ENCODE measurements around the gene MTERF2. TPM values are rescaled to one million over a fixed set of nuclear protein-coding genes. Genes with fewer than 3 reads are reported as not detected.
A peak's percentile ranks its signal among the peaks of the same experiment; 100 is the strongest.

Gene MTERF2
- total RNA-seq, 1 experiment from 2014 or later = 7.8 TPM

- DNase-seq (ENCODE audit: low read depth, low spot score) = no peak
These were observed 900 bp upstream of the MTERF2 start for GRCh38 chr12:106987846-106988245.

More at GRCh38 chr12:106987846-106988245, 900 bp upstream of the MTERF2 start:
- no peaks in the 10 kb centered on the region for H3K9me2 ChIP-seq (ENCODE audit: insufficient read depth)
- no peak for TF ChIP-seq TCF7L2 (IDR thresholded peaks at IDR 0.05; ENCODE audit: borderline replicate concordance, extremely low read depth, insufficient read depth, insufficient read length)
- no peak for TF ChIP-seq SP1 (IDR thresholded peaks at IDR 0.05; ENCODE audit: low read depth)
- no peak for TF ChIP-seq POLR2AphosphoS5 (IDR thresholded peaks at IDR 0.05; ENCODE audit: low read depth, low read length)
- no peak for TF ChIP-seq SIN3A (IDR thresholded peaks at IDR 0.05; ENCODE audit: low read depth)
- no peak for TF ChIP-seq RAD21 (IDR thresholded peaks at IDR 0.05; ENCODE audit: low read depth)
- TF ChIP-seq CTCF (IDR thresholded peaks at IDR 0.05 in 2 of 3, conservative IDR thresholded peaks at IDR 0.05 in 1 of 3; ENCODE audit: borderline replicate concordance in 1 of 3, insufficient read depth in 1 of 3, low read depth in 2 of 3, low read length in 2 of 3) = no peak
- no peak for TF ChIP-seq CEBPB (IDR thresholded peaks at IDR 0.05; ENCODE audit: low read depth)
- TF ChIP-seq ZFX (IDR thresholded peaks at IDR 0.05) = no peak
- no peak for TF ChIP-seq FOSL1 (IDR thresholded peaks at IDR 0.05; ENCODE audit: low read depth)
- TF ChIP-seq ATF3 (IDR thresholded peaks at IDR 0.05) = no peak
- TF ChIP-seq ZNF274 (IDR thresholded peaks at IDR 0.05; ENCODE audit: low read depth, low read length) = no peak
- no peak for TF ChIP-seq ELF1 (IDR thresholded peaks at IDR 0.05; ENCODE audit: borderline replicate concordance, low read depth)
- TF ChIP-seq SRF (IDR thresholded peaks at IDR 0.05; ENCODE audit: low read depth) = no peak
- TF ChIP-seq ZBTB33 (IDR thresholded peaks at IDR 0.05; ENCODE audit: extremely low read depth, insufficient replicate concordance, low read length) = no peak
- TF ChIP-seq MAX (IDR thresholded peaks at IDR 0.05) = no peak
- TF ChIP-seq POLR2A (IDR thresholded peaks at IDR 0.05; ENCODE audit: borderline replicate concordance, extremely low read depth, insufficient read depth, insufficient read length) = no peak
- TF ChIP-seq EZH2 (IDR thresholded peaks at IDR 0.05) = no peak
- no peak for TF ChIP-seq JUND (IDR thresholded peaks at IDR 0.05)
- no peak for TF ChIP-seq EZH2phosphoT487 (IDR thresholded peaks at IDR 0.05; ENCODE audit: borderline replicate concordance)
- no peak for TF ChIP-seq REST (IDR thresholded peaks at IDR 0.05; ENCODE audit: low read depth)
- intact Hi-C loops (cut with micrococcal nuclease) = no loop called here
- ChIA-PET POLR2A (no interaction called here), CTCF (no interaction called here), RAD21 (ENCODE audit: low non-redundant PET in 1 of 2, low total read pairs in 2 of 2, uncharacterized antibody in 2 of 2, unreplicated experiment in 2 of 2) (no interaction called here)
- H4K20me1 ChIP-seq (ENCODE audit: insufficient read depth) = no peaks in the 10 kb centered on the region
- ATAC-seq = no peak
- no peaks in the 10 kb centered on the region for H3K27me3 ChIP-seq (ENCODE audit: insufficient read depth, low read length)
- H3K9ac ChIP-seq (ENCODE audit: low read length) = no peak overlapping the region
- no peak overlapping the region for H3K4me3 ChIP-seq (replicated peaks in 1 of 2; ENCODE audit: low read depth in 1 of 2, low read length in 2 of 2)
- H3K79me2 ChIP-seq (ENCODE audit: insufficient read depth, low read length) = peaks cover 6% of the 10 kb centered on the region; the same call in 1 of the 2 replicates
- H3K9me3 ChIP-seq (ENCODE audit: control insufficient read depth in 1 of 2, insufficient read depth in 1 of 2, low read depth in 1 of 2, low read length in 2 of 2) = no peaks in the 10 kb centered on the region
- H3K4me2 ChIP-seq (ENCODE audit: low read length) = peak overlapping the region; percentile 84
- no peak overlapping the region for H3K27ac ChIP-seq (ENCODE audit: low read depth, low read length)
- H3K4me1 ChIP-seq (ENCODE audit: control insufficient read depth in 1 of 2, insufficient read depth in 2 of 2, low read length in 2 of 2) = peaks cover 8 to 15% of the 10 kb centered on the region in 2 experiments; a peak in 3 of 4 replicates
- peaks cover 0 to 5% of the 10 kb centered on the region in 2 experiments; a peak in 1 of 4 replicates for H3K36me3 ChIP-seq (ENCODE audit: control insufficient read depth in 1 of 2, insufficient read depth in 2 of 2, low read length in 2 of 2)
- H2AFZ ChIP-seq (ENCODE audit: low read depth, low read length, poor library complexity, severe bottlenecking) = no peak overlapping the region
- no TSS peak for BruUV-seq (replicated peaks)
